HepG2 (cell line): ENCODE results near the gene CD4. TPM values are rescaled to one million over a fixed set of nuclear protein-coding genes. Genes with fewer than 3 reads are reported as not detected.

Experiments
- ESRRA ChIP-seq: sonication (generic); formaldehyde crosslinking; IDR thresholded peaks from 2 replicates; pipeline ENCODE4 v1.5.1; 2020; ENCODE audit warnings: mild to moderate bottlenecking, low read depth, missing genetic modification reagents
- FOSL2 ChIP-seq: sonication (generic); formaldehyde crosslinking; IDR thresholded peaks from 2 replicates; pipeline ENCODE4 v1.4.0; 2020; ENCODE audit warnings: missing genetic modification reagents
- KIAA2018 ChIP-seq: sonication (generic); formaldehyde crosslinking; IDR thresholded peaks from 2 replicates; pipeline ENCODE4 v1.5.0; 2020; ENCODE audit warnings: mild to moderate bottlenecking, missing genetic modification reagents, borderline replicate concordance
- SRY ChIP-seq: sonication (generic); formaldehyde crosslinking; IDR thresholded peaks from 2 replicates; pipeline ENCODE4 v1.8.0; 2022; ENCODE audit warnings: mild to moderate bottlenecking, missing genetic modification reagents
- ZBTB38 ChIP-seq: sonication (generic); formaldehyde crosslinking; IDR thresholded peaks from 2 replicates; pipeline ENCODE4 v1.5.1; 2020; ENCODE audit warnings: mild to moderate bottlenecking, missing genetic modification reagents
- ZBTB39 ChIP-seq: sonication (generic); formaldehyde crosslinking; IDR thresholded peaks from 2 replicates; pipeline ENCODE4 v1.5.0; 2020; ENCODE audit warnings: missing genetic modification reagents
- ZHX1 ChIP-seq: sonication (generic); formaldehyde crosslinking; IDR thresholded peaks from 2 replicates; pipeline ENCODE4 v1.8.1; 2022; ENCODE audit warnings: low read depth, mild to moderate bottlenecking, missing genetic modification reagents
- ZNF121 ChIP-seq: sonication (generic); formaldehyde crosslinking; IDR thresholded peaks from 2 replicates; pipeline ENCODE4 v1.5.0; 2020; ENCODE audit warnings: mild to moderate bottlenecking, missing genetic modification reagents
- ZNF180 ChIP-seq: sonication (generic); formaldehyde crosslinking; IDR thresholded peaks from 2 replicates; pipeline ENCODE4 v1.4.0; 2020; ENCODE audit warnings: low read depth, missing genetic modification reagents, borderline replicate concordance
- ZNF24 ChIP-seq: fragments of 450-650 bp; IDR thresholded peaks from 2 replicates; pipeline ENCODE4 v1.6.1; 2017; ENCODE audit warnings: antibody characterized with exemption, mild to moderate bottlenecking
- ZNF616 ChIP-seq: sonication (generic); formaldehyde crosslinking; IDR thresholded peaks from 2 replicates; pipeline ENCODE4 v1.5.0; 2020; ENCODE audit warnings: low read depth, mild to moderate bottlenecking, missing genetic modification reagents
- ZNF639 ChIP-seq: conservative IDR thresholded peaks from 2 replicates; pipeline ENCODE4 v1.6.1; 2018; ENCODE audit warnings: missing genetic modification reagents
- polyA plus RNA-seq, 8 experiments: library from polyadenylated mRNA; depleted of rRNA in 3 of 8; stranded (reverse) in 7 of 8; unstranded in 1 of 8; fragments of >200 nt; fragmentation: Illumina TruSeq in 4 of 8; extraction: Trizol in 4 of 8; gene quantifications; 2 replicates each; pipeline versions ENCODE4 v1.2.1 to v1.2.3, GENCODE V29; 2011 to 2016; ENCODE audit warnings: low read depth in 4 of 8, missing spikeins in 1 of 8, mixed read lengths in 1 of 8; ENCODE audit not compliant: insufficient read depth in 1 of 8
- total RNA-seq, 5 experiments: library from RNA; depleted of rRNA; stranded (reverse); fragments of >200 nt; fragmentation: Illumina TruSeq; extraction: Trizol; gene quantifications; 2 replicates each; pipeline ENCODE4 v1.2.3, GENCODE V29; 2016; ENCODE audit warnings: low read depth in 1 of 5

The CD4 gene
- total and polyA plus RNA-seq, 2 of the 13 experiments (the other 11 are each of a cell fraction or from before 2014, with no cell fraction given) = 0.07 to 0.95 TPM

GRCh38 chr12:6867413-6868210, 78.3 kb downstream of the CD4 start, which contains the start of gene TPI1 (continued):
- TF ChIP-seq SRY (CRISPR knock-in tag) (peak; percentile 80), ZNF180 (CRISPR knock-in tag) (peak; percentile 63; the same call in 1 of the 2 replicates), ZHX1 (CRISPR knock-in tag) (no peak), FOSL2 (peak; percentile 22; the same call in 1 of the 2 replicates), ZNF639 (CRISPR knock-in tag) (no peak), KIAA2018 (no peak), ZNF616 (0 out of 2 replicates have a peak, but pooled peaks have one; percentile 60), ESRRA (CRISPR knock-in tag) (no peak), ZNF121 (CRISPR knock-in tag) (no peak), ZBTB39 (CRISPR knock-in tag) (no peak), ZBTB38 (no peak; the same call in 1 of the 2 replicates), ZNF24 (no peak)
